Gastrocnemius medialis (tissue), 4 donors: Measurements from ENCODE around the gene NAB2. TPM values are rescaled to one million over a fixed set of nuclear protein-coding genes. Genes with fewer than 3 reads are reported as not detected.

ENCODE experiments used
- ATAC-seq, 2 donors: fragments of 150-250 bp; one replicate each; pipeline ENCODE4 v1.9.1; 2016
- DNase-seq, 2 donors: peaks; one replicate each; pipeline ENCODE4 v3.0.0-alpha.2; 2019
- H3K27ac ChIP-seq, 4 donors: fragments of 200-600 bp; sonication (generic); 1 replicate in 1 of 4; 2 replicates in 3 of 4; pipeline ENCODE4 v1.5.1; 2016 to 2018; ENCODE audit warnings: mild to moderate bottlenecking in 2 of 4, moderate library complexity in 1 of 4
- H3K27me3 ChIP-seq, 3 donors: fragments of 200-600 bp; sonication (generic) in 2 of 3; 1 replicate in 1 of 3; 2 replicates in 2 of 3; pipeline versions ENCODE4 v1.5.1 to v1.6.0; 2016 to 2019; ENCODE audit warnings: mild to moderate bottlenecking in 1 of 3, moderate library complexity in 1 of 3
- H3K36me3 ChIP-seq, 2 donors: fragments of 200-600 bp; sonication (generic) in 1 of 2; one replicate each; pipeline ENCODE4 v1.5.1; 2017 to 2018
- H3K4me1 ChIP-seq, 2 donors: fragments of 200-600 bp; sonication (generic) in 1 of 2; one replicate each; pipeline ENCODE4 v1.5.1; 2016 to 2017; ENCODE audit warnings: mild to moderate bottlenecking in 2 of 2
- H3K4me3 ChIP-seq, 4 donors: fragments of 200-600 bp; sonication (generic) in 3 of 4; 1 replicate in 1 of 4; 2 replicates in 3 of 4; pipeline ENCODE4 v1.5.1; 2016 to 2019; ENCODE audit warnings: mild to moderate bottlenecking in 2 of 4
- H3K9me3 ChIP-seq, 3 donors: fragments of 200-600 bp; sonication (generic) in 2 of 3; 1 replicate in 1 of 3; 2 replicates in 2 of 3; pipeline ENCODE4 v1.5.1; 2016 to 2019
- CTCF ChIP-seq, 5 experiments: fragments of 450-650 bp in 3 of 5; fragments of 200-600 bp in 2 of 5; sonication (generic) in 2 of 5; IDR thresholded peaks in 4 of 5; conservative IDR thresholded peaks in 1 of 5; 1 replicate in 4 of 5; 2 replicates in 1 of 5; pipeline ENCODE4 v1.5.1; 2016 to 2019; ENCODE audit warnings: antibody characterized with exemption in 5 of 5, mild to moderate bottlenecking in 3 of 5, moderate library complexity in 3 of 5
- POLR2A ChIP-seq, 2 donors: fragments of 450-650 bp; IDR thresholded peaks; one replicate each; pipeline ENCODE4 v1.6.1; 2017; ENCODE audit warnings: antibody characterized with exemption in 2 of 2, mild to moderate bottlenecking in 2 of 2, moderate library complexity in 2 of 2
- in situ Hi-C, 4 donors: fragments of 200-750 bp; cut with MboI; loops; one replicate each; pipeline versions ENCODE4 v1.15.0 to v1.8.0; 2017; ENCODE audit warnings: low sequenced_read_pairs in 4 of 4
- intact Hi-C: fragments of 100-400 bp; cut with DNase I; formaldehyde crosslinking; loops from one replicate; pipeline ENCODE4 v1.15.1; 2023; ENCODE audit warnings: low total_unique reads
- total RNA-seq, 4 donors: library from RNA; depleted of rRNA; stranded (reverse); fragments of >200 nt; gene quantifications; one replicate each; pipeline versions ENCODE4 v1.1.0 to v1.2.3, GENCODE V29; 2016

The NAB2 gene
- total RNA-seq, 4 donors from 2014 or later = 4.8 to 9.5 (median 5.5) TPM

- intact Hi-C loops (loop anchor here (1.0 to 5.0 kb wide), 2 partner anchors 41 to 47 kb away; partner anchors contain the start of gene NAB2), in situ Hi-C loops (no loop called here)
- no peaks in the 10 kb centered on the region for H3K27me3 ChIP-seq
- H3K27ac ChIP-seq = peak within 1 kb of the TSS; percentile 87 to 94 (median 90)
- H3K4me1 ChIP-seq = peaks cover 16 to 24% of the 10 kb centered on the region in 2 donors
- DNase-seq (peak; percentile 80 to 81), ATAC-seq (peak; percentile 85 to 86)
- H3K9me3 ChIP-seq = no peaks in the 10 kb centered on the region
- TF ChIP-seq POLR2A (IDR thresholded peaks at IDR 0.05) (peak; percentile 65 to 74), CTCF (IDR thresholded peaks at IDR 0.05 in 4 of 5, conservative IDR thresholded peaks at IDR 0.05 in 1 of 5) (no peak)
- H3K4me3 ChIP-seq = peak within 1 kb of the TSS; percentile 72 to 95 (median 91)
- H3K36me3 ChIP-seq = no peaks in the 10 kb centered on the region
Measured at GRCh38 chr12:57127726-57128518, 39.0 kb downstream of the NAB2 start, which contains the start of gene LRP1. LRP1 (plus strand) TSS chr12:57128483; CDS start chr12:57128965, 482 bp downstream.

- H3K4me1 ChIP-seq = peaks cover 16 to 24% of the 10 kb centered on the region in 2 donors
- ATAC-seq (no peak), DNase-seq (no peak)
- TF ChIP-seq POLR2A (IDR thresholded peaks at IDR 0.05) (no peak), CTCF (IDR thresholded peaks at IDR 0.05 in 4 of 5, conservative IDR thresholded peaks at IDR 0.05 in 1 of 5) (no peak)
- in situ Hi-C loops (no loop called here), intact Hi-C loops (loop anchor here (5.0 kb wide), 1 partner anchor 41 kb away; the partner anchor contains the start of gene NAB2)
- H3K4me3 ChIP-seq = peak overlapping the region; percentile 72 to 95 (median 91)
- H3K27ac ChIP-seq = peak overlapping the region; percentile 87 to 94 (median 90)
- no peaks in the 10 kb centered on the region for H3K27me3 ChIP-seq
- H3K36me3 ChIP-seq = no peaks in the 10 kb centered on the region
- no peaks in the 10 kb centered on the region for H3K9me3 ChIP-seq
Measured at GRCh38 chr12:57128519-57129247, 39.8 kb downstream of the NAB2 start.

- in situ Hi-C loops (no loop called here), intact Hi-C loops (loop anchor here (5.0 kb wide), 1 partner anchor 42 kb away; the partner anchor contains the start of gene NAB2)
- H3K4me1 ChIP-seq = peaks cover 16 to 24% of the 10 kb centered on the region in 2 donors
- DNase-seq (no peak), ATAC-seq (no peak)
- H3K27ac ChIP-seq = peak overlapping the region; percentile 87 to 94 (median 90)
- H3K9me3 ChIP-seq = no peaks in the 10 kb centered on the region
- H3K4me3 ChIP-seq = peak overlapping the region; percentile 72 to 95 (median 91)
- H3K36me3 ChIP-seq = no peaks in the 10 kb centered on the region
- no peaks in the 10 kb centered on the region for H3K27me3 ChIP-seq
- TF ChIP-seq CTCF (IDR thresholded peaks at IDR 0.05 in 4 of 5, conservative IDR thresholded peaks at IDR 0.05 in 1 of 5) (no peak), POLR2A (IDR thresholded peaks at IDR 0.05) (no peak)
Measured at GRCh38 chr12:57129321-57129842, 40.5 kb downstream of the NAB2 start.

- H3K4me1 ChIP-seq = peaks cover 16 to 25% of the 10 kb centered on the region in 2 donors
- intact Hi-C loops = loop anchor here (5.0 kb wide), 1 partner anchor 43 kb away; the partner anchor contains the start of gene NAB2
- in situ Hi-C loops = no loop called here
- ATAC-seq (peak; percentile 10 to 19), DNase-seq (peak; percentile 37 to 72)
- H3K9me3 ChIP-seq = no peaks in the 10 kb centered on the region
- peak overlapping the region; percentile 72 to 95 (median 91) for H3K4me3 ChIP-seq
- TF ChIP-seq CTCF (IDR thresholded peaks at IDR 0.05 in 4 of 5, conservative IDR thresholded peaks at IDR 0.05 in 1 of 5) (no peak), POLR2A (IDR thresholded peaks at IDR 0.05) (peak; percentile 22 to 24)
- H3K27me3 ChIP-seq = no peaks in the 10 kb centered on the region
- H3K36me3 ChIP-seq = no peaks in the 10 kb centered on the region
- H3K27ac ChIP-seq = peak overlapping the region; percentile 87 to 94 (median 90)
Measured at GRCh38 chr12:57129889-57130288, 41.0 kb downstream of the NAB2 start.
